Uterus (tissue), 4 donors: Measurements from ENCODE around the gene DNAAF6. TPM values are rescaled to one million over a fixed set of nuclear protein-coding genes. Genes with fewer than 3 reads are reported as not detected.

Experiments
- DNase-seq, 2 donors: peaks; one replicate each; pipeline ENCODE4 v3.0.0-alpha.2; 2019 to 2020
- H3K27ac ChIP-seq, 2 donors: fragments of 200-600 bp; sonication (generic); 1 replicate in 1 of 2; 2 replicates in 1 of 2; pipeline ENCODE4 v1.5.1; 2016 to 2018
- H3K27me3 ChIP-seq, 2 donors: fragments of 200-600 bp; sonication (generic); one replicate each; pipeline ENCODE4 v1.5.1; 2018 to 2019; ENCODE audit warnings: control low read depth in 1 of 2
- H3K36me3 ChIP-seq, 2 donors: fragments of 200-600 bp; sonication (generic); one replicate each; pipeline ENCODE4 v1.5.1; 2019; ENCODE audit warnings: control low read depth in 1 of 2
- H3K4me1 ChIP-seq, 2 donors: fragments of 200-600 bp; sonication (generic); one replicate each; pipeline ENCODE4 v1.5.1; 2018 to 2019; ENCODE audit warnings: control low read depth in 1 of 2
- H3K4me3 ChIP-seq, 2 donors: fragments of 200-600 bp; sonication (generic); 1 replicate in 1 of 2; 2 replicates in 1 of 2; pipeline ENCODE4 v1.5.1; 2018 to 2019; ENCODE audit warnings: mild to moderate bottlenecking in 1 of 2
- H3K9me3 ChIP-seq, 2 donors: fragments of 200-600 bp; sonication (generic); one replicate each; pipeline ENCODE4 v1.5.1; 2019; ENCODE audit warnings: control low read depth in 1 of 2
- POLR2A ChIP-seq, 2 donors: fragments of 450-650 bp; IDR thresholded peaks; one replicate each; pipeline ENCODE4 v1.6.1; 2016; ENCODE audit warnings: antibody characterized with exemption in 2 of 2, mild to moderate bottlenecking in 1 of 2, moderate library complexity in 1 of 2
- intact Hi-C: fragments of 100-400 bp; cut with DNase I; formaldehyde crosslinking; loops from one replicate; pipeline ENCODE4 v1.15.1; 2023; ENCODE audit warnings: low total_unique reads
- total RNA-seq, 4 donors: library from RNA; depleted of rRNA in 3 of 4; stranded (reverse); fragments of >200 nt in 3 of 4; gene quantifications; one replicate each; pipeline versions ENCODE4 v1.1.0 to v1.2.4, GENCODE V29; 2014 to 2023
- TF ChIP-seq, protein P1 (sequence below), 4 experiments: fragments of 200-600 bp in 2 of 4; fragments of 450-650 bp in 2 of 4; sonication (generic) in 2 of 4; IDR thresholded peaks; one replicate each; pipeline ENCODE4 v1.5.1; 2016 to 2019; ENCODE audit warnings: antibody characterized with exemption in 4 of 4, mild to moderate bottlenecking in 2 of 4, moderate library complexity in 1 of 4
- donor health status: DM: yes; HTN: yes; CAD: no.

Gene DNAAF6
- total RNA-seq, 4 donors from 2014 or later: 0.48 TPM; not detected in 3

DNA sequence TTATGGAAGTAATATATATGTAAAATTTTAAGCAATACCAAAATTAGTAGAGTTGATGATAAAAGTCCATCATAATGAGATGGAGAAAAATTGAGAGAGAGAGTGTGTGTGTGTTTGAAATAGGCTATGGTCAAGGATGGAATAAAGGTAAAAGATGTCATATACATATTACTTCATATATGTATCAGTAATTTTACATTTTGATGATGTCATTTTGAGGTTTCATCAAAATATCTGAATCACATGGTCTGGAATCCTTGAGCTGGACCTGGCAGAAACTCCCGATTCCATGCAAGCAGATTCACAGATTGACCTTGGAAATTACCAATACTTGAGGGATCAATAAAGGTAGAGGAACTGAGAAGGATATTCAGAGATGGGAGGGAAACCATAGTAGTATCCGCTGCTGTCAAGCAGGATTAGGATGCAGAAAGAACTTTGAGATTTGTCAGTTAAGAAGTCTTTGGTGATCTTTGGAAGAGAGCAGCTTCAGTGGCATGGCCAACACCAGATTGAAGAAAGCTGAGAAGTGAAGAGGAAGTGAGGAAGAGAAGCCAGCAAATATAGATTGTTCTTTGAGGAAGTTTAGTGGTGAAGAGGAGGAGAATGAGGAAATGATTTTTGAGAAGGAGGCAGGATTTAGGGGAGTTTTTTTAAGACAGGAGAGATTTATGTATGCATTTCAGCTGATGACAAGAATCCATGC is 21.5 kb downstream of the DNAAF6 start:
- H3K27ac ChIP-seq: no peak overlapping the region
- no peaks in the 10 kb centered on the region for H3K4me1 ChIP-seq
- intact Hi-C loops: no loop called here
- TF ChIP-seq POLR2A (IDR thresholded peaks at IDR 0.05): no peak
- TF ChIP-seq, protein P1, sequence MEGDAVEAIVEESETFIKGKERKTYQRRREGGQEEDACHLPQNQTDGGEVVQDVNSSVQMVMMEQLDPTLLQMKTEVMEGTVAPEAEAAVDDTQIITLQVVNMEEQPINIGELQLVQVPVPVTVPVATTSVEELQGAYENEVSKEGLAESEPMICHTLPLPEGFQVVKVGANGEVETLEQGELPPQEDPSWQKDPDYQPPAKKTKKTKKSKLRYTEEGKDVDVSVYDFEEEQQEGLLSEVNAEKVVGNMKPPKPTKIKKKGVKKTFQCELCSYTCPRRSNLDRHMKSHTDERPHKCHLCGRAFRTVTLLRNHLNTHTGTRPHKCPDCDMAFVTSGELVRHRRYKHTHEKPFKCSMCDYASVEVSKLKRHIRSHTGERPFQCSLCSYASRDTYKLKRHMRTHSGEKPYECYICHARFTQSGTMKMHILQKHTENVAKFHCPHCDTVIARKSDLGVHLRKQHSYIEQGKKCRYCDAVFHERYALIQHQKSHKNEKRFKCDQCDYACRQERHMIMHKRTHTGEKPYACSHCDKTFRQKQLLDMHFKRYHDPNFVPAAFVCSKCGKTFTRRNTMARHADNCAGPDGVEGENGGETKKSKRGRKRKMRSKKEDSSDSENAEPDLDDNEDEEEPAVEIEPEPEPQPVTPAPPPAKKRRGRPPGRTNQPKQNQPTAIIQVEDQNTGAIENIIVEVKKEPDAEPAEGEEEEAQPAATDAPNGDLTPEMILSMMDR (IDR thresholded peaks at IDR 0.05): no peak
- H3K4me3 ChIP-seq: no peak overlapping the region
- no peaks in the 10 kb centered on the region for H3K27me3 ChIP-seq
- H3K9me3 ChIP-seq: no peaks in the 10 kb centered on the region
- H3K36me3 ChIP-seq: no peaks in the 10 kb centered on the region
- DNase-seq: no peak

DNA sequence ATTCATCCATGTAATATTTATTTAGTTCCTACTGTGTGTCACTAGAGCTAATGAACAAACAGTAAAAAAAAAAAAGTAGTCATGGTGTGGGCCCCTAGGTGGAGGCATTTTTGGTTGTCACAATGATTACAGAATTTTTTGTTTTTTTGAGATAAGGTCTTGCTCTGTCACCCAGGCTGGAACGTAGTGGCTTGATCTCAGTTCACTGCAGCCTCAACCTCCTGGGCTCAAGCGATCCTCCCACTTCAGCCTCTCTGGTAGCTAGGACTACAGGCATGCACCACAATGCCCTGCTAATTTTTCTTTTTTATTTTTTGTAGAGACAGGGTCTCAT is 22.0 kb downstream of the DNAAF6 start:
- no peaks in the 10 kb centered on the region for H3K27me3 ChIP-seq
- no peak overlapping the region for H3K4me3 ChIP-seq
- no peak for DNase-seq
- TF ChIP-seq, protein P1 (IDR thresholded peaks at IDR 0.05): no peak
- no peak for TF ChIP-seq POLR2A (IDR thresholded peaks at IDR 0.05)
- no peak overlapping the region for H3K27ac ChIP-seq
- no peaks in the 10 kb centered on the region for H3K4me1 ChIP-seq
- no peaks in the 10 kb centered on the region for H3K36me3 ChIP-seq
- no peaks in the 10 kb centered on the region for H3K9me3 ChIP-seq
- intact Hi-C loops: no loop called here

DNA sequence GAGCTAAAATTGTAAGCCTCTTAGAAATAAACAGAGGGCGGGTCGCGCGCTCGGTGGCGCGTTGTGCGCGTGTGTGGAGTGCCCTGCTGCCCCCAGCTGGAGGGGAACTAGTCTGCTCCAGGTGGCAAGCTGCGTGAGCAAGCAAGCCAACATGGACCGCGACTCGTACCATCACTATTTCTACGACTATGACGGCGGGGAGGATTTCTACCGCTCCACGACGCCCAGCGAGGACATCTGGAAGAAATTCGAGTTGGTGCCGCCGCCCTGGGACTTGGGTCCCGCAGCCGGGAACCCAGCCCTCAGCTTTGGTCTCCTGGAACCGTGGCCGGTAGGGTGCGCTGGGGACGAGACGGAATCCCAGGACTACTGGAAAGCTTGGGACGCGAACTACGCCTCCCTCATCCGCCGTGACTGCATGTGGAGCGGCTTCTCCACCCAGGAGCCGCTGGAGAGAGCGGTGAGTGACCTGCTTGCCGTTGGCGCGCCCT is 66.1 kb downstream of the DNAAF6 start:
- DNase-seq: no peak
- H3K4me3 ChIP-seq: no peak overlapping the region
- TF ChIP-seq, protein P1 (IDR thresholded peaks at IDR 0.05): no peak
- TF ChIP-seq POLR2A (IDR thresholded peaks at IDR 0.05): no peak
- intact Hi-C loops: no loop called here
- no peaks in the 10 kb centered on the region for H3K36me3 ChIP-seq
- no peaks in the 10 kb centered on the region for H3K9me3 ChIP-seq
- H3K27ac ChIP-seq: no peak overlapping the region
- H3K27me3 ChIP-seq: no peaks in the 10 kb centered on the region
- no peaks in the 10 kb centered on the region for H3K4me1 ChIP-seq

DNA sequence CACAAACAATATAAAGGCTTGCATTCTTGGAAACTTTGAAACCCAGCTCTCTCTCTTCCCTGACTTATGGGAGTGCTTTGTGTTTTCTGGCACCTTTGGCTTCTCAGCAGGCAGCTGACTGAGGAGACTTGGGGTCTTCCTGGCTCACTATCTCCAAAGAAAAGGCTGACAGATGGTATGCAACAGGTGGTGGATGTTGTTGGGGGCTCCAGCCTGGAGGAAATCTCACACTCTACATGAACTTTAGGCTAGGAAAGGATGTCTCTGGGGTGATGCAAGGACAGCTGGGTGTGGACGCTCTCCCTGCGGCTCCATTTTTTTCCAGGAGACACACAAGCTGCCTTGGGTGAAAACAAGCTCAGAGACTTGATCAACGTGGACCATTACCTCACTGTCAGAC is 67.4 kb downstream of the DNAAF6 start:
- Histone ChIP-seq H3K27me3 (no peaks in the 10 kb centered on the region), H3K4me3 (no peak overlapping the region), H3K36me3 (no peaks in the 10 kb centered on the region), H3K4me1 (no peaks in the 10 kb centered on the region), H3K27ac (no peak overlapping the region), H3K9me3 (no peaks in the 10 kb centered on the region)
- DNase-seq: no peak
- no peak for TF ChIP-seq POLR2A (IDR thresholded peaks at IDR 0.05)
- TF ChIP-seq, protein P1 (IDR thresholded peaks at IDR 0.05): no peak
- intact Hi-C loops: no loop called here

DNA sequence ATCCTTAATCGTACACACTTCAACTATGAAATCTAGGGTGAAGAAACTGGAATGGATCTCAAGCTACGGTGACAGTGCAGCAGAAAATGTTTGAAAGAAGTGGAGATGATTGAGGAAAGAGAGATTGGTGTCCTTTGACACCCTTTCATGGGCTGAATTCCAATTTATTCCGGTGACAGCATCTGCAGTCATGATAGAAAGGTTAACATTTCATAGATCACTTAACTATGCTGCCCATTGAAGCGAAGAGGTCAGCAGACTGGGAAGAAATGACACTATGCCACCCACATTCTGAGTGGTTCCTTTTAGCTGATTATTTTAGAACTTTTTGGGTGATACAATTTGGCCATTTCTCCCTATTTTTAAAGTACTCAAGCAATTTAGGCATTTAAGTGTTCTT is 82.3 kb downstream of the DNAAF6 start:
- Histone ChIP-seq H3K36me3 (no peaks in the 10 kb centered on the region), H3K27me3 (no peaks in the 10 kb centered on the region), H3K4me1 (no peaks in the 10 kb centered on the region), H3K9me3 (no peaks in the 10 kb centered on the region), H3K27ac (no peak overlapping the region), H3K4me3 (no peak overlapping the region)
- DNase-seq: no peak
- TF ChIP-seq, protein P1 (IDR thresholded peaks at IDR 0.05): no peak
- no peak for TF ChIP-seq POLR2A (IDR thresholded peaks at IDR 0.05)
- intact Hi-C loops: no loop called here
